Keratinocyte (primary cell): ENCODE measurements around the gene MTR. TPM values are rescaled to one million over a fixed set of nuclear protein-coding genes. Genes with fewer than 3 reads are reported as not detected.
A peak's percentile ranks its signal among the peaks of the same experiment; 100 is the strongest.

Source experiments
- DNase-seq: peaks from one replicate; pipeline ENCODE4 v3.0.0-alpha.2; 2011; ENCODE audit warnings: low read depth, missing footprints, low spot score
- FAIRE-seq: peaks from 2 replicates; lab custom pipeline; 2011; peaks lifted over from hg19 to GRCh38; lab: Jason Lieb, UNC
- H2AFZ ChIP-seq: 2 replicates; pipeline ENCODE4 v1.6.0; 2012; ENCODE audit warnings: low read length, control low read depth, inconsistent platforms; ENCODE audit not compliant: control insufficient read depth
- H3K27ac ChIP-seq: 2 replicates; pipeline ENCODE4 v1.5.1; 2011; ENCODE audit warnings: low read length; ENCODE audit not compliant: control insufficient read depth, insufficient read depth
- H3K27me3 ChIP-seq: 3 replicates; pipeline ENCODE4 v1.6.0; 2011; ENCODE audit warnings: low read length; ENCODE audit not compliant: control insufficient read depth, insufficient read depth; ENCODE audit errors: extremely low read depth
- H3K36me3 ChIP-seq, 2 experiments: 2 replicates in 1 of 2; 3 replicates in 1 of 2; pipeline ENCODE4 v1.5.1; 2011; ENCODE audit warnings: low read length in 2 of 2, mild to moderate bottlenecking in 1 of 2; ENCODE audit not compliant: control insufficient read depth in 2 of 2, insufficient read depth in 2 of 2; ENCODE audit errors: extremely low read depth in 1 of 2
- H3K4me1 ChIP-seq: 3 replicates; pipeline ENCODE4 v1.5.1; 2011; ENCODE audit warnings: low read length; ENCODE audit not compliant: control insufficient read depth, insufficient read depth; ENCODE audit errors: extremely low read depth
- H3K4me2 ChIP-seq: 3 replicates; pipeline ENCODE4 v1.6.0; 2011; ENCODE audit warnings: low read depth, low read length; ENCODE audit not compliant: control insufficient read depth, insufficient read depth; ENCODE audit errors: extremely low read depth
- H3K4me3 ChIP-seq, 3 experiments: fragments of 200-600 bp in 1 of 3; sonication (generic) in 1 of 3; 2 replicates in 2 of 3; 3 replicates in 1 of 3; pipeline ENCODE4 v1.5.1; 2011 to 2016; ENCODE audit warnings: low read length in 3 of 3, mild to moderate bottlenecking in 3 of 3, control low read depth in 2 of 3, inconsistent platforms in 1 of 3, low read depth in 1 of 3, mixed read lengths in 1 of 3, mixed run types in 1 of 3, moderate library complexity in 1 of 3; ENCODE audit not compliant: control insufficient read depth in 2 of 3, insufficient read depth in 2 of 3; ENCODE audit errors: extremely low read depth in 1 of 3
- H3K79me2 ChIP-seq: 2 replicates; pipeline ENCODE4 v1.6.0; 2012; ENCODE audit warnings: low read length; ENCODE audit not compliant: control insufficient read depth, insufficient read depth
- H3K9ac ChIP-seq: 3 replicates; pipeline ENCODE4 v1.6.0; 2011; ENCODE audit warnings: low read length; ENCODE audit not compliant: control insufficient read depth, insufficient read depth; ENCODE audit errors: extremely low read depth
- H3K9me1 ChIP-seq: 3 replicates; pipeline ENCODE4 v1.6.0; 2011; ENCODE audit warnings: low read length; ENCODE audit not compliant: control insufficient read depth, insufficient read depth; ENCODE audit errors: extremely low read depth
- H3K9me3 ChIP-seq: 2 replicates; pipeline ENCODE4 v1.5.1; 2012; ENCODE audit warnings: low read depth, low read length; ENCODE audit not compliant: control insufficient read depth
- H4K20me1 ChIP-seq: 3 replicates; pipeline ENCODE4 v1.6.0; 2011; ENCODE audit warnings: low read length; ENCODE audit not compliant: control insufficient read depth, insufficient read depth; ENCODE audit errors: extremely low read depth
- EZH2 ChIP-seq: IDR thresholded peaks from one replicate; pipeline ENCODE4 v1.6.1; 2012; ENCODE audit warnings: inconsistent platforms, mild to moderate bottlenecking, low read length, moderate library complexity
- dilution Hi-C: fragments of 300-500 bp; cut with MboI; formaldehyde crosslinking; loops from one replicate; pipeline ENCODE4 v1.7.0; 2020; ENCODE audit warnings: low sequenced_read_pairs; ENCODE audit not compliant: extremely low pct_ligation_motif_present
- polyA plus RNA-seq, 5 experiments: library from polyadenylated mRNA; depleted of rRNA in 3 of 5; stranded (reverse) in 3 of 5; stranded (forward) in 1 of 5; unstranded in 1 of 5; fragments of >200 nt; gene quantifications; 1 replicate in 1 of 5; 2 replicates in 3 of 5; 3 replicates in 1 of 5; pipeline versions ENCODE4 v1.2.1 to v1.2.3, GENCODE V29; 2011 to 2012; ENCODE audit warnings: missing spikeins in 2 of 5, low read depth in 1 of 5, low replicate concordance in 1 of 5
- TF ChIP-seq, protein P1 (sequence below), 3 experiments: IDR thresholded peaks in 1 of 3; conservative IDR thresholded peaks in 1 of 3; optimal IDR thresholded peaks in 1 of 3; 2 replicates in 2 of 3; 3 replicates in 1 of 3; pipeline versions ENCODE3 to v1.5.1; 2011; ENCODE audit warnings: low read length in 3 of 3, mild to moderate bottlenecking in 3 of 3, moderate library complexity in 2 of 3, control low read depth in 1 of 3, inconsistent platforms in 1 of 3; ENCODE audit not compliant: insufficient read depth in 2 of 3; ENCODE audit errors: extremely low read depth in 1 of 3

Gene MTR
- polyA plus RNA-seq, 1 donor (not counting 4 experiments of a cell fraction or from before 2014, with no cell fraction given) = 14.3 TPM

DNA sequence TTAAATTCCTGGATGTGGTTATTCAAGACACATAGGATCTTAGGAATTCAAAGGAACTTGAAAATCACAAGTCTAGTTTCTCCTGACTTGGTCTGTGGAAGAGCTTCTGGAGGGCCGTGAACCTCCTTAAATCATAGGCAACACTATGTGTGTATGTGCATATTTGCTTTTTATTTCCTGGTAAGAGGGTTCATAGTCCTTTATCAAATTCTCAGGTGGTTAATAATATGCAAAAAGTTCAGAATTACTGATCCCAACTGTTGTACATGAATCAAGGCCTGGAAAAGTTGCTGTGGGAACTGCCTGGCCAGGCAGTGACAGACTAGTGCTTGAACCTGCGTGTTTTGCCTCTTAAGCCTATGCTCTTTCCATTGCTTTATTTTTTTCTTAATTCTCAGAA lies 12.9 kb downstream of the MTR start:
- H3K36me3 ChIP-seq = peaks cover 11 to 12% of the 10 kb centered on the region in 2 experiments

DNA sequence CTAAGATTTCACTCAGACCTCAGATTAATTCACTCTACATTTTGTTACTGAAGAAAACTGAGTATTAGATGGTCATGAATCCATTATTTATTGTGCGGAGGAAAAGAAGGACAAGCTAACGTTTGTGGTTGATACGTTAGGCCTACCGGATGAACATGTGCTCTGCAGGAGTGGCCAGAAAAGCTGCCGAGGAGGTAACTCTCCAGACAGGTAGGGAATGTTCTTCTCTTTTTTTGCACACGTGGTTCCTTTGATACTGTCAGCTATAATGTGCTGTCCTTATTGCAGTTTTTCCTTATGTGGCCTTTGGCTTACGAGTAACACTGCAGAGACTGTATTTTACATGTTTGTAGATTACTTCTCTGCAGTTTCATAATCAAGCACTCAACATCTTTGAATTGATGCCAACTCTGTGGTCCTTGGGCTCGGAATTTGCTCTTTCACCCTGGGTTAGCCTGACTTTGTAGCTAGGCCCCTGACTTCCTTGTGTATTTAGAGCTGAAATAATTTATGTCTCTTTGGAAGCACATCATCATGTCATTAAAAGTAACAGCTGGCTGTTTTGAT lies 13.6 kb downstream of the MTR start:
- Histone ChIP-seq H3K9me3 (no peaks in the 10 kb centered on the region), H3K4me3 (no peak overlapping the region), H3K27me3 (no peaks in the 10 kb centered on the region), H3K9me1 (no peaks in the 10 kb centered on the region), H3K4me1 (no peaks in the 10 kb centered on the region), H3K79me2 (peaks cover 6% of the 10 kb centered on the region), H3K27ac (no peak overlapping the region), H3K4me2 (no peak overlapping the region), H2AFZ (no peak overlapping the region), H3K9ac (no peak overlapping the region), H3K36me3 (peaks cover 12 to 13% of the 10 kb centered on the region in 2 experiments), H4K20me1 (no peaks in the 10 kb centered on the region)
- no peak for TF ChIP-seq EZH2
- TF ChIP-seq, protein P1, sequence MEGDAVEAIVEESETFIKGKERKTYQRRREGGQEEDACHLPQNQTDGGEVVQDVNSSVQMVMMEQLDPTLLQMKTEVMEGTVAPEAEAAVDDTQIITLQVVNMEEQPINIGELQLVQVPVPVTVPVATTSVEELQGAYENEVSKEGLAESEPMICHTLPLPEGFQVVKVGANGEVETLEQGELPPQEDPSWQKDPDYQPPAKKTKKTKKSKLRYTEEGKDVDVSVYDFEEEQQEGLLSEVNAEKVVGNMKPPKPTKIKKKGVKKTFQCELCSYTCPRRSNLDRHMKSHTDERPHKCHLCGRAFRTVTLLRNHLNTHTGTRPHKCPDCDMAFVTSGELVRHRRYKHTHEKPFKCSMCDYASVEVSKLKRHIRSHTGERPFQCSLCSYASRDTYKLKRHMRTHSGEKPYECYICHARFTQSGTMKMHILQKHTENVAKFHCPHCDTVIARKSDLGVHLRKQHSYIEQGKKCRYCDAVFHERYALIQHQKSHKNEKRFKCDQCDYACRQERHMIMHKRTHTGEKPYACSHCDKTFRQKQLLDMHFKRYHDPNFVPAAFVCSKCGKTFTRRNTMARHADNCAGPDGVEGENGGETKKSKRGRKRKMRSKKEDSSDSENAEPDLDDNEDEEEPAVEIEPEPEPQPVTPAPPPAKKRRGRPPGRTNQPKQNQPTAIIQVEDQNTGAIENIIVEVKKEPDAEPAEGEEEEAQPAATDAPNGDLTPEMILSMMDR (optimal IDR thresholded peaks at IDR 0.05 in 1 of 3, IDR thresholded peaks at IDR 0.05 in 1 of 3, conservative IDR thresholded peaks at IDR 0.05 in 1 of 3; ENCODE audit: extremely low read depth in 1 of 3, insufficient read depth in 2 of 3, low read length in 3 of 3) = no peak
- dilution Hi-C loops = no loop called here
- DNase-seq (no peak), FAIRE-seq (no peak)

More for the DNA sequence above, 12.9 kb downstream of the MTR start:
- H3K4me1 ChIP-seq = no peaks in the 10 kb centered on the region
- no peak for TF ChIP-seq EZH2
- DNase-seq (no peak), FAIRE-seq (no peak)
- H3K27ac ChIP-seq = no peak overlapping the region
- H4K20me1 ChIP-seq = no peaks in the 10 kb centered on the region
- no peak overlapping the region for H2AFZ ChIP-seq
- H3K27me3 ChIP-seq = no peaks in the 10 kb centered on the region
- H3K9me3 ChIP-seq = no peaks in the 10 kb centered on the region
- no peaks in the 10 kb centered on the region for H3K9me1 ChIP-seq
- no peak overlapping the region for H3K9ac ChIP-seq
- H3K4me2 ChIP-seq = no peak overlapping the region
- H3K79me2 ChIP-seq = peaks cover 6% of the 10 kb centered on the region
- dilution Hi-C loops = no loop called here
- H3K4me3 ChIP-seq = no peak overlapping the region

DNA sequence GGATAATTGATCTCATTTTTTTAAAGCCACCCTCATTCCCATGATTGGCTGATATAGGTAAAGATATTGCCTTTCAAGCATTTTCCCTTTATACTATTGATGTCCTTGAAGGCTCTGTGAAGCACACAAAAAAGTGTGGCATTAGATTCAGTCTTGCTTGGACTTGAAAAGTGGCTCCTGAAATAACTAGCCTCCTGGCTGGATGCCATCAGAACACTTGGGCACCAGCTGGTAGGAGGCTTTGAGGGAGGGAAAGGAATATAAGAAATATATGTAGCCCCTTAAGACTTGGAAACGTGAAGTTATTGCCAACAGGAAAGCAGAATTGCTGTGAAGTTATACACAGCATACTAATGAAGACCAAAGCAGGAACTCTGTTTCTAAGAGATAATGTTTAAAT lies 14.1 kb downstream of the MTR start:
- FAIRE-seq = peak; percentile 59
- no peak overlapping the region for H3K4me3 ChIP-seq
- H3K4me1 ChIP-seq = no peaks in the 10 kb centered on the region
- H3K79me2 ChIP-seq = peaks cover 6% of the 10 kb centered on the region
- peaks cover 12% of the 10 kb centered on the region in 2 experiments for H3K36me3 ChIP-seq
- dilution Hi-C loops = no loop called here
- H3K9ac ChIP-seq = no peak overlapping the region
- DNase-seq = no peak
- no peak overlapping the region for H2AFZ ChIP-seq
- no peak overlapping the region for H3K27ac ChIP-seq
- H3K27me3 ChIP-seq = no peaks in the 10 kb centered on the region
- TF ChIP-seq, protein P1 (optimal IDR thresholded peaks at IDR 0.05 in 1 of 3, IDR thresholded peaks at IDR 0.05 in 1 of 3, conservative IDR thresholded peaks at IDR 0.05 in 1 of 3; ENCODE audit: extremely low read depth in 1 of 3, insufficient read depth in 2 of 3, low read length in 3 of 3) = no peak
- TF ChIP-seq EZH2 = no peak
- no peaks in the 10 kb centered on the region for H4K20me1 ChIP-seq
- H3K9me1 ChIP-seq = no peaks in the 10 kb centered on the region
- H3K4me2 ChIP-seq = no peak overlapping the region
- H3K9me3 ChIP-seq = no peaks in the 10 kb centered on the region
